ENCODE results near the gene NEK1. TPM values are rescaled to one million over a fixed set of nuclear protein-coding genes. Genes with fewer than 3 reads are reported as not detected.

NEK1 gene
- total and polyA plus RNA-seq, 2 of the 4 experiments (the other 2 are of a cell fraction) = 3.3 to 3.9 TPM

GRCh38 chr4:169460081-169460480, 152.3 kb downstream of the NEK1 start:
- H3K27me3 ChIP-seq (ENCODE audit: control insufficient read depth, insufficient read depth, low read length) = no peaks in the 10 kb centered on the region
- in situ Hi-C loops (cut with MboI; ENCODE audit: low sequenced_read_pairs) = no loop called here
- no peaks in the 10 kb centered on the region for H3K9me1 ChIP-seq (ENCODE audit: insufficient read depth, low read length)
- H3K4me2 ChIP-seq (ENCODE audit: low read depth, low read length) = no peak overlapping the region
- H3K79me1 ChIP-seq (ENCODE audit: low read depth in 1 of 2, low read length in 2 of 2) = no peaks in the 10 kb centered on the region; a peak in 1 of 4 replicates
- no TSS peak for BruUV-seq (replicated peaks)
- H3K36me3 ChIP-seq (ENCODE audit: control insufficient read depth, insufficient read depth, low read length) = no peaks in the 10 kb centered on the region
- H3K4me1 ChIP-seq (ENCODE audit: control insufficient read depth, insufficient read depth, low read length) = no peaks in the 10 kb centered on the region
- POLR2A ChIA-PET (ENCODE audit: unreplicated experiment) = no interaction called here
- no peaks in the 10 kb centered on the region for H4K20me1 ChIP-seq (ENCODE audit: insufficient read depth, low read length)
- no peak overlapping the region for H3K4me3 ChIP-seq (ENCODE audit: insufficient read depth, low read depth, low read length)
- TF ChIP-seq FOS (IDR thresholded peaks at IDR 0.05; ENCODE audit: low read depth, low read length) (no peak), RCOR1 (IDR thresholded peaks at IDR 0.05; ENCODE audit: insufficient replicate concordance, low read length) (no peak), RAD21 (IDR thresholded peaks at IDR 0.05; ENCODE audit: low read length) (no peak), MAFK (IDR thresholded peaks at IDR 0.05; ENCODE audit: low read depth, low read length) (no peak), CEBPB (IDR thresholded peaks at IDR 0.05; ENCODE audit: low read depth, low read length) (no peak), MXI1 (IDR thresholded peaks at IDR 0.05; ENCODE audit: borderline replicate concordance, low read depth, low read length) (no peak)
- TF ChIP-seq, protein P1, sequence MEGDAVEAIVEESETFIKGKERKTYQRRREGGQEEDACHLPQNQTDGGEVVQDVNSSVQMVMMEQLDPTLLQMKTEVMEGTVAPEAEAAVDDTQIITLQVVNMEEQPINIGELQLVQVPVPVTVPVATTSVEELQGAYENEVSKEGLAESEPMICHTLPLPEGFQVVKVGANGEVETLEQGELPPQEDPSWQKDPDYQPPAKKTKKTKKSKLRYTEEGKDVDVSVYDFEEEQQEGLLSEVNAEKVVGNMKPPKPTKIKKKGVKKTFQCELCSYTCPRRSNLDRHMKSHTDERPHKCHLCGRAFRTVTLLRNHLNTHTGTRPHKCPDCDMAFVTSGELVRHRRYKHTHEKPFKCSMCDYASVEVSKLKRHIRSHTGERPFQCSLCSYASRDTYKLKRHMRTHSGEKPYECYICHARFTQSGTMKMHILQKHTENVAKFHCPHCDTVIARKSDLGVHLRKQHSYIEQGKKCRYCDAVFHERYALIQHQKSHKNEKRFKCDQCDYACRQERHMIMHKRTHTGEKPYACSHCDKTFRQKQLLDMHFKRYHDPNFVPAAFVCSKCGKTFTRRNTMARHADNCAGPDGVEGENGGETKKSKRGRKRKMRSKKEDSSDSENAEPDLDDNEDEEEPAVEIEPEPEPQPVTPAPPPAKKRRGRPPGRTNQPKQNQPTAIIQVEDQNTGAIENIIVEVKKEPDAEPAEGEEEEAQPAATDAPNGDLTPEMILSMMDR (conservative IDR thresholded peaks at IDR 0.05; ENCODE audit: low read depth, low read length) = no peak
- no peak overlapping the region for H3K4ac ChIP-seq (ENCODE audit: low read depth, low read length)
- ATAC-seq (ENCODE audit: low read depth) (no peak), DNase-seq (no peak)
- H2AK5ac ChIP-seq (ENCODE audit: low read depth, low read length) = no peak overlapping the region
- H2BK5ac ChIP-seq (ENCODE audit: low read depth, low read length, poor library complexity, severe bottlenecking) = no peak overlapping the region
- no peak overlapping the region for H2BK20ac ChIP-seq (ENCODE audit: low read depth, low read length)
- H3K9ac ChIP-seq (ENCODE audit: low read depth, low read length) = no peak overlapping the region
- no peaks in the 10 kb centered on the region; the same call in 1 of the 2 replicates for H3K9me3 ChIP-seq (ENCODE audit: control insufficient read depth, insufficient read depth, low read length)
- WGBS, 2 experiments (ENCODE audit: extremely low coverage in 2 of 2, insufficient read length in 1 of 2) = 100% methylated on average over 2 of the region's 7 CpGs; no CpG with 5 or more reads in 1 of the 2 experiments
- CTCF ChIA-PET = no interaction called here
- dilution Hi-C loops (cut with HindIII; ENCODE audit: low sequenced_read_pairs, unreplicated experiment) = no loop called here
- intact Hi-C loops (cut with micrococcal nuclease) = no loop called here
- H3K27ac ChIP-seq (ENCODE audit: insufficient read depth, low read length) = no peak overlapping the region
- no peak overlapping the region for H2BK120ac ChIP-seq (ENCODE audit: low read depth, low read length)
- no peak overlapping the region for H2AFZ ChIP-seq (replicated peaks; ENCODE audit: low read length, poor library complexity)
- no peak overlapping the region for H3K23ac ChIP-seq (ENCODE audit: low read depth, low read length)
- H4K91ac ChIP-seq (ENCODE audit: insufficient read depth, low read depth, low read length) = no peak overlapping the region
- H2AK9ac ChIP-seq (replicated peaks; ENCODE audit: low read depth, low read length, poor library complexity) = no peak overlapping the region
- H4K5ac ChIP-seq (ENCODE audit: low read depth, low read length) = no peak overlapping the region
- no peak overlapping the region for H3K14ac ChIP-seq (replicated peaks; ENCODE audit: low read depth, low read length)
- H2BK15ac ChIP-seq (ENCODE audit: low read depth, low read length) = no peak overlapping the region
- H4K8ac ChIP-seq (ENCODE audit: low read depth in 2 of 2, low read length in 2 of 2) = no peak overlapping the region
- no peak overlapping the region for H3K56ac ChIP-seq (ENCODE audit: extremely low read depth, insufficient read depth, low read length)
- H3K18ac ChIP-seq (ENCODE audit: low read depth, low read length) = no peak overlapping the region

Data from IMR-90 (cell line).